Transverse colon (tissue), 3 donors: ENCODE measurements around the gene IL18RAP.

ENCODE experiments used
- CTCF ChIP-seq, 5 experiments: fragments of 200-600 bp in 3 of 5; fragments of 450-650 bp in 2 of 5; sonication (generic) in 3 of 5; IDR thresholded peaks; 1 replicate in 2 of 5; 2 replicates in 3 of 5; pipeline ENCODE4 v1.5.1; 2016 to 2017; ENCODE audit warnings: antibody characterized with exemption in 5 of 5, inconsistent platforms in 3 of 5, mild to moderate bottlenecking in 2 of 5, moderate library complexity in 1 of 5
- POLR2A ChIP-seq: fragments of 450-650 bp; IDR thresholded peaks from one replicate; pipeline ENCODE4 v1.6.1; 2016; ENCODE audit warnings: antibody characterized with exemption, mild to moderate bottlenecking, moderate library complexity

- TF ChIP-seq CTCF (IDR thresholded peaks at IDR 0.05) (no peak), POLR2A (no peak)
Measured at GRCh38 chr2:102427249-102427648, 4.3 kb downstream of the IL18RAP start.
